Uterus (tissue), 2 donors: Measurements from ENCODE around the gene PEAK1.

Experiments used
- POLR2A ChIP-seq, 2 donors: fragments of 450-650 bp; IDR thresholded peaks; one replicate each; pipeline ENCODE4 v1.6.1; 2016; ENCODE audit warnings: antibody characterized with exemption in 2 of 2, mild to moderate bottlenecking in 1 of 2, moderate library complexity in 1 of 2
- TF ChIP-seq, protein P1 (sequence below), 4 experiments: fragments of 200-600 bp in 2 of 4; fragments of 450-650 bp in 2 of 4; sonication (generic) in 2 of 4; IDR thresholded peaks; one replicate each; pipeline ENCODE4 v1.5.1; 2016 to 2019; ENCODE audit warnings: antibody characterized with exemption in 4 of 4, mild to moderate bottlenecking in 2 of 4, moderate library complexity in 1 of 4

DNA sequence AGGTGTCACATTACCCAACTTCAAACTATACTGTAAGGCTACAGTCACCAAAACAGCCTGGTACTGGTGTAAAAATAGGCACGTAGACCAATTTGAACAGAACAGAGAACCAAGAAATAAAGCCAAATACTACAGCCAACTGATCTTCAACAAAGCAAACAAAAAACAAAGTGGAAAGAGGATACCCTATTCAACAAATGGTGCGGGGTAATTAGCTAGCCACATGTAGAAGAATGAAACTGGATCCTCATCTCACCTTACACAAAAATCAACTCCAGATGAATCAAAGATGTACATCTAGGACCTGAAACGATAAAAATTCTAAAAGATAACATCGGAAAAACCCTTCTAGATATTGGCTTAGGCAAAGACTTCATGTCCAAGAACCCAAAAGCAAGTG is 13.1 kb downstream of the PEAK1 start:
- no peak for TF ChIP-seq POLR2A (IDR thresholded peaks at IDR 0.05)
- TF ChIP-seq, protein P1, sequence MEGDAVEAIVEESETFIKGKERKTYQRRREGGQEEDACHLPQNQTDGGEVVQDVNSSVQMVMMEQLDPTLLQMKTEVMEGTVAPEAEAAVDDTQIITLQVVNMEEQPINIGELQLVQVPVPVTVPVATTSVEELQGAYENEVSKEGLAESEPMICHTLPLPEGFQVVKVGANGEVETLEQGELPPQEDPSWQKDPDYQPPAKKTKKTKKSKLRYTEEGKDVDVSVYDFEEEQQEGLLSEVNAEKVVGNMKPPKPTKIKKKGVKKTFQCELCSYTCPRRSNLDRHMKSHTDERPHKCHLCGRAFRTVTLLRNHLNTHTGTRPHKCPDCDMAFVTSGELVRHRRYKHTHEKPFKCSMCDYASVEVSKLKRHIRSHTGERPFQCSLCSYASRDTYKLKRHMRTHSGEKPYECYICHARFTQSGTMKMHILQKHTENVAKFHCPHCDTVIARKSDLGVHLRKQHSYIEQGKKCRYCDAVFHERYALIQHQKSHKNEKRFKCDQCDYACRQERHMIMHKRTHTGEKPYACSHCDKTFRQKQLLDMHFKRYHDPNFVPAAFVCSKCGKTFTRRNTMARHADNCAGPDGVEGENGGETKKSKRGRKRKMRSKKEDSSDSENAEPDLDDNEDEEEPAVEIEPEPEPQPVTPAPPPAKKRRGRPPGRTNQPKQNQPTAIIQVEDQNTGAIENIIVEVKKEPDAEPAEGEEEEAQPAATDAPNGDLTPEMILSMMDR (IDR thresholded peaks at IDR 0.05), result no peak
